NCI-H1417 treated with DMSO at 0.1 percent for 48 hours (cell line): ENCODE data around the gene SPATA46.
"Not testable (repeated sequence)": the region's sequence is repeated elsewhere in the genome, so short reads cannot be mapped to it uniquely, and the experiment has no call there.

ENCODE experiments used
- DNase-seq: peaks from one replicate; lab custom pipeline; 2025; lab: John Stamatoyannopoulos, UW

SPATA46 gene, protein sequence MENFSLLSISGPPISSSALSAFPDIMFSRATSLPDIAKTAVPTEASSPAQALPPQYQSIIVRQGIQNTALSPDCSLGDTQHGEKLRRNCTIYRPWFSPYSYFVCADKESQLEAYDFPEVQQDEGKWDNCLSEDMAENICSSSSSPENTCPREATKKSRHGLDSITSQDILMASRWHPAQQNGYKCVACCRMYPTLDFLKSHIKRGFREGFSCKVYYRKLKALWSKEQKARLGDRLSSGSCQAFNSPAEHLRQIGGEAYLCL

DNA sequence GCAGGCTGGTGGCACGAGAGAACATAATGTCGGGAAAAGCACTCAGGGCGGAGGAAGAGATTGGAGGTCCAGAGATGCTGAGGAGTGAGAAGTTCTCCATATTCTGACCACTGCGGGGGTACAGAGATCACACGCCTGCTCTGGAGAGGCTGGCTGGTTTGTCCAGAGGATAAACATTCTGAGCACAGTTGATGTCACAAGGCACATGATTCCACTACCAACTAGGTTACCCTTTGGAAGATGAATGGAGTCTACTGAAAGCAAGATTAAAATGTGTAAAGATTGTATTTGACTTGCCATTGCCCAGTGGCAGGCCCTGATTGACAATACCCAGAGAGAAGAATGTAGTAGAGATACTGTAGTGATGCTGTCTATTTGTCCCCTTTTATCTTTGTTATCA is at the start of gene SPATA46:
SPATA46 (minus strand) TSS at position 164 of the 400 bp plus-strand sequence; CDS start at position 100, 64 bp downstream.
- no peak for DNase-seq

DNA sequence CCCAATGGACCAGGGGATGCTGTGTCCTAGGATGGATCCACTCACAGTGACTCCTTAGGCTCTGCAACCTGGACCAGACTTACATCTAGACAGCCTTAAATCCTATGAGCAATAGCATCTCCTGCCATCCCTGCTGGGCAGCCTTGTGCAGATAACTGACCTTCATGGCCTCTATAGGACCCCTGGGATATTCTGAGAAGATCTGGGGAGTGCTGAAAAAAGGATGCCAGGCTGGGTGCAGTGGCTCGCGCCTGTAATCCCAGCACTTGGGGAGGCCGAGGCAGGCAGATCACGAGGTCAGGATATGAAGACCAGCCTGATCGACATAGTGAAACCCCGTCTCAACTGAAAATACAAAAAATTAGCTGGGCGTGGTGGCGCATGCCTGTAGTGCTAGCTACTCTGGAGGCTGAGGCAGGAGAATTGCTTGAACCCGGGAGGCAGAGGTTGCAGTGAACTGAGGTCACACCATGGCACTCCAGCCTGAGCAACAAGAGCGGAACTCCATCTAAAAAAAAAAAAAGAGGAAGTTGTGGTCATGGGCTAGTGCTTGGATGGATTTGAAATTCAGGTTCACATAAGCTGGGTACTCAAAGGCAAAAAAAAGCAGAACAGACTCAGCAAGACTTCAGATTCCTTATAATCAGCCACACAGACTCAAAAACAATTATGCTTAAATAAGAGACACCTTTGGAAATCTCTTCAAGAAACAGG is 46.2 kb upstream of the SPATA46 start:
- DNase-seq = no peak

DNA sequence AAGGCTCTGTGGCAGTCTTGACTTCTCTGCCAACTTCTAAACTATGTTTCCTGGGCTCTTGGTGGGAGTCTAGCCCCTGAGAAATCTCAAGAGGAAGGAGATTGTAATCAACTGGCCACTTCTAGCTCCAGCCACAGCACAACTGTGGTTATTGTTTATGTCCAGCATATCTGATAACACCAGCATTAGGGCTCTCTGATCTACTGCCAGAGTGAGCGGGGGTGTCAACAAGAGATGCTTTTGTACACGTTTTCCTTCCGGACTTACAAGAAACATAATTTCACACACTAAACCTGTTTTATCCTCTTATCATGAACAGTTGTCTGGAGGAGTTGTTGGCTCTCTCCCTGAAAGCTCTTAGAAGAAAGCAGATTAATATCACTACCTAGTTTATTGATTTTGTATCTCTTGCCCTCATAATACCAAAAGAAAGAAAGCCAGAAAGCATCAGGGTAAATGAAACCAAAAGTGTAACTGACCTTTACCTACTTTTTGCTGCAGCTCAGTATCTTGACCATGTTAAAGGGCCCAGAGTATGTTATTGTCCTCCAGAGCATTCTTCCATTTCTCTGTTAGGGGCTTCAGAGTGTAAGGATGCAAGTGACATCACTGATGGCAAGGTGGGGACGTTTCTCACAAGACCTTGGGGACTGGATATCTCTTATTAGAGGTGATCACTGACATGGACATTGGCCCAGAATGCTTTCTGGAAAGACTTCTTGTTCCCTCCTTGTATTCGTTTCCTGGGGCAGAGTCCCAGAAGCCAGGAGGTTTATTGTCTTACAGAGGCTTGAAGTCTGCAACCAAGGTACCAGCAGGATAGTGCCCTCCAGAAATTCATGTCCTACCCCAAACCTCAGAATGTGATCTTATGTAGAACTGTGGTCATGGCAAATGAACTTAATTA is 44.9 kb upstream of the SPATA46 start:
- no peak for DNase-seq

DNA sequence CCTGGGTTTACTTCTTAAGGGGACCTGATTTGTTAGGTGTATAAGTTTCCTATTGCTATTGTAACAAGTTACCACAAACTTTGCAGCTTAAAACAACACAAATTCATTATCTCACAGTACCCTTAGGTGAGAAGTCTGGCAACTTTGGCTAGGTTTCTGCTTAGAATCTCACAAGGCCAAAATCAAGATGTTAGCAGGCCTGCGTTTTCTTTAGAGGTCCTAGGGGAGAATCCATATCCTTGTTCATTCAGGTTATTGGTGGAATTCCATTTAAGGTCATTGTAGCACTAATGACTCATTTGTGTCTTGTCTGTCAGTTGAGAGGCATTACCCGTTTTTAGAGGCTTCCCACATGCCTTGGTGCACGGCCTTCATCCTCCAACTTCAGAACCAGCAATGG is 43.5 kb upstream of the SPATA46 start:
- DNase-seq = no peak

DNA sequence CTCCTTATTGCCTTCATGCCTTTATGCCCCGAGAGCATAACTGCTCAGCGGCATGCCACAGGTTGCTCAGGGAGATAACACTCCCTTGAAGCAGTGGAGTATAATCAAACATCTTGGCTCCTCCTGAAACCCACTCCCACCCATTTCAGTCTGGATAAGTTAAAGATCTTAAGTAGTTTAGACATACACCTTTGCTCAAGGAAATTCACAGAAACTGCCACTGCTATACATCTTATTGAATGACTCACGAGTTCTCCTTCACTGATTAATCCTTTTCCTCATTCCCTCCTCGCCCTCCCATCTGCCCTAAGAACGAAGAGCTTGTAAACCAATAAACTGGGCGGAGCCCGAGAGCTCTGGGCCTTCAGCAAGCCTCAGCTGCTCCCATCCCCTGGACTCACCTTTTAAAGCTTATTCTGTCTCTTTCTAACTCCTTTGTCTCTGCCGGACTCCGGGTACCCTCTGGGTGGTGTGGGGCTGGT is 42.8 kb upstream of the SPATA46 start:
- DNase-seq = not testable (repeated sequence)

DNA sequence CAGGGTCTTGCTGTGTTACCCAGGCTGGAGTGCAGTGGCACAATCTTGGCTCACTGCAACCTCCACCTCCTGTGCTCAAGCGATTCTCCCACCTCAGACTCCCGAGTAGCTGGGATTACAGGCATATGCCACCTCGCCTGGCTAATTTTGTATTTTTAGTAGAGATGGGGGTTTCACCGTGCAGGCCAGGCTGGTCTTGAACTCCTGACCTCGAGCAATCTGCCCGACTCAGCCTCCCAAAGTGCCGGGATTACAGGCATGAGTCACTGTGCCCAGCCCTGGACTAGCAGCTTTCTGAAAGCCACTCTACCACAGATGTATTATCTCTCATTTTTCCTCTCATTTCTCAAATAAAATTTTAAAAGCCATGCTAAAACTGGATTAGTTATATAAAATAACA is 41.9 kb upstream of the SPATA46 start:
- DNase-seq = not testable (repeated sequence)

DNA sequence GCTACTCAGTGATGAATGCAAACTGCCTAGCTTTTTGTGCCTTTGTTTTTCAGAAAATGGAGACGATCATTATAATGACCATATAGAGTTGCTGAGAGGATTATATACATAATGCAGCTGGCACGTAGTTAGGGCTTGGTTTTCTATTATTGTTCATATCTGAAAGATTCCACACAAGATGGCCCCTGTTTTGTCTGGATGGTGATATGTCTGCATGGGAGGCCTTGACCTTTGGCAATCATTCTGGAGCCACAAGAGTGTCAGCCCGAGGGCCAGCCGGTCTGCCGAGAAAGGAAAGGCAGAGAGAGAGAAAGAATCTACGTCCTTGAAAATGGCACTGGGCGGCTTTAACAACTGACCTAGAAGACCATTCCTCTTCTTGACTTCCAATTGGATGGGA is 41.0 kb upstream of the SPATA46 start:
- DNase-seq = no peak

DNA sequence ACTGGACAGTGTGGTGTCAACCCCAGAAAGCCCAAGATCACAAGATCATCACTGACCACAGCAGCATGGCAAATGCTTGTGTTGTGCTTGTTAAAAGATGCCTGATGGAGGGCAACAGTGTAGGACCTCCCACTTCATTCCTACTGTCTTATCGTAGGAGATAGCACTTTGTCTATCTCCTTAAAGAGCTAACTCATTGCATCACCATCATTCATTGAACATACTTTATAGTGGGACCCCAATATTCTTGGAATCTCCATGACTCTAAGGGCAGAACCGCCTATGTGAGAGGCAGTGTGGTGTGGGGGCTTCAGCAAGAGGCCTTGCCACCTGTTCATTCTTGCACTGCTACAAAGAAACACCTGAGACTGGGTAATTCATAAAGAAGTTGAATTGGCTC is 40.3 kb upstream of the SPATA46 start:
- no peak for DNase-seq

DNA sequence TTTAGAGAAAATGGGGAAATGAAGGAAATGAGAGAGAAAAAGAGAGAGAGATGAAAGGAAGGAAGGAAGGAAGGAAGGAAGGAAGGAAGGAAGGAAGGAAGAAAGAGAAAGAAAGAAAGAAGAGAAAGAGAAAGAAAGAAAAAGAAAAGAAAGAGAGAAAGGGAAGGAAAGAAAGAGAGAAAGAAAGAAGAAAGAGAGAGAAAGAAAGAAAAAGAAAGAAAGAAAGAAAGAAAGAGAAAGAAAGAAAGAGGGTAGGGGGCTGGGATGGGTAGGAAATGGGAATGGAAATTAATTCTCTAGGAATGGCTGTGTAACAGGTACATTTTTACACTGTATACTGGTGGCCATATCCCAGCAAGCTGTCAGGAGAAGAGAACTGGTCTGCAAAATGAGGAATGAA is 39.6 kb upstream of the SPATA46 start:
- DNase-seq = no peak

DNA sequence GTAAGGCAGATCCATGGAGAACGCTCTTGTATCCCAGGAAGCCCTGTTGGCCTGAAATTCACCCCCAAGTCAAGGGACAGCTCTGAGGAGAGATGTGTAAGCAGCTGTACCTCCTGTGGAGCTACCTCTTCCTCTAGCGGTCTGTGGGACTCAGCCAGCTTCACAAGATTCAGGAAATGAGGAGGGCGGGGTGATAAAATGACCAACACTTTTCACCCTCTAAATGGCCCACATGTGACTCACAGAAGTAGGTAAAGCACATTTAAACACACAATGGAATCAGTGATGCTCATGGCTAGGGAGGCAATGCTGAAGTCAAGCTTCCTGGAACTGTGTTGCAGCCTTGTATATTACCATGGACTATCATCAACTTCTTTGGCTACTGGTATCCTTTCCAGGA is 35.3 kb upstream of the SPATA46 start, which contains the start of gene SH2D1B:
SH2D1B (minus strand) TSS at position 135 of the 400 bp plus-strand sequence; CDS start at position 15, 120 bp downstream.
- DNase-seq = no peak

DNA sequence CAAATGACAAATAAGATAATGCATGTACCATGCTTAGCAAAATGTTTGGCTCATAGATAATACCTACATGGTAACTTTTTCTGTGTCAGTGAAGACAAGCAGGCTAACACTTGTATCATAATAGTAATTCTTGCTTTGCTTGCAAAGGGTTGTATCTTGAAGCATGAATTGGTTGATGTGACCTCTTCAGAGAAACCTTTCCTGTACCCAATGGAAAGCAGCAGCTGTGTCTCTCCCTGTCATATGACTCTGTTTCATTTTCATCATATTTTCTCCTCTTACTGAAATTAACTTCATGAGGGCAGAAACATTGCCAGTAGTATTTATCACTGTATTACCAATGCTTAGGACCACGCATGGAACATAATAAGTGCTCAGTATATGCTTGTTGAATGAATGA is 30.9 kb upstream of the SPATA46 start:
- no peak for DNase-seq

DNA sequence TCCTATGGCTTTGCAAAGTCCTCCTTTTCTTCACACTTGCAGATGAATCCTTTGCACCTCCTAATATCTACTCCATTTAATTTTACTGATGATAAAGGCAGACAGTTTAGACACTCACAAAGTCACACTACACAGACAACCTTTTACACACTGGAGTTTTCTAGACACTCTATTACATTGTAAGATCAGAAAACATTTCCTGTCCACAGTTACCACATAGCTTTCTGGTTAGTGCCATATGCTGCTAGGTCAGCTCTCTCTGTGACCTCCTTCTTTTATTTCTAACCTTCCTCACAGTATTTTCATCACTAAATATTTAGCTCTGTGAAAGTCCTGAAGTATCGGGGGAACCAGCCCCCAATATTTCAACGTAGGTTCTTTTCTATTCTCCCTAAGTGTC is 30.2 kb upstream of the SPATA46 start:
- no peak for DNase-seq

DNA sequence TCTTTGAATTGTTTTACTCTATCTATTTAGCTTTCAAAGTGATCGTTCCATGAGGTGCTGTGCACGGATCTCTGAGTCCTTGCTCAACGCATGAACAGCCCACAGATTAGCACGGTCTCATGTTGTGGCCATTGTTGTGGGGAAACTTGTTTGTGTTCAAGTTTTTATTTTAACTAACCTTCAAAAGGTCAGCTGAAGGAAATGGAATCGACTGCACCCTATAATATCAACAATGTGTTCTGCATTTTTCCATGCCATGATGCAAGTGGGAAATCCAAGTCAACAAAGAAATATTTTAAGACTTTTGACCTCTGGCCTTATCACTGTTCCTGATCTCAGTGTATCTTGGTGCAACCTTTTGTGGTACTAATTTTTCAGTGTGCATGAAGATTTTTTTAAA is 29.1 kb upstream of the SPATA46 start:
- DNase-seq = no peak

DNA sequence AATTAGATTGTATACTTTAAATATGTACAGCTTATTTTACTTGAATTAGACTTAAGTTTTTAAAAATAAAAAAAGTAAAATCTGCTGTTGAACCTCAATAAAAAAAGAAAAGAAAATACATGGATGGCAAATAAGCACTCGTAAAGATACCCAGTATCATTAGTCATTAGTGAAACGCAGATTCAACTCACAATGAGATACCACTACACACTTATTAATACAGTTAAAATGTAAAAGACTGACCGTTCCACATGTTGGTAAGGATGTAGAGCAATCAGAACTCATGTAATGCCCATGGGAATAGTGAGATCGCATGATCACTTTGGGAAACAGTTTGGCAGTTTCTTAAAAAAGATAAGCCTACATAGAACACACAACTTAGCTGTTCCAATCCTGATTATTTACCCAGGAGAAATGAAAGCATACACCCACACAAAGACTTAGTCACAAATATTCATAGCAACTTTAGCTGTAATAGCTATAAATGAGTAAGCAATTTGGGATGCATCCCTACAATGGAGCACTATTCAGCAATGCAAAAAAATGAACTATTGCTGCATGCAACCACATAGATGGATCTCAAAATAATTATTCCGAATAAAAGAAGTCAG is 28.0 kb upstream of the SPATA46 start:
- no peak for DNase-seq

DNA sequence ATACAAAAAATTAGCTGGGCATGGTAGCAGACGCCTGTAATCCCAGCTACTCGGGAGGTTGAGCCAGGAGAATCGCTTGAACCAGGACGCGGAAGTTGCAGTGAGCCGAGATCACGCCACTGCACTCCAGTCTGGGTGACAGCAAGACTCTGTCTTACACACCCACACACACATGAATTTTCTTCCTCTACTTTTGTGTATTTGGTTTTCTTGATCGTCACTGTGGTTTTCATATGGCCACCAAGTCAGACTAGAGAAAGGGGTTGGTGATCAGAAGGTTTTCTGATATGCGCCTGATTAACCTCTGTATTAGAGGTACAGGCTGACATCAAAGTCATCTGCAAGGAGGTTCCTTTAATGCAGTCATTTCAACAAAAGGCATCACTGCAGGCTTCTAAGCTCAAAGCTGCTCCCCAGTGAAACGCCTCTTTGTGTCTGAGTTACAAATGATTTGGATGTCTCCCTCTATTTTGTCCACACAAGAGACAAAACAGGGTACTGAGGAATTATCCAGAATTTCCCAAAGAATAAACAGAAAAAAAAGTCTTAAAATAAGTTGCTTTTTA is 24.2 kb upstream of the SPATA46 start:
- no peak for DNase-seq

DNA sequence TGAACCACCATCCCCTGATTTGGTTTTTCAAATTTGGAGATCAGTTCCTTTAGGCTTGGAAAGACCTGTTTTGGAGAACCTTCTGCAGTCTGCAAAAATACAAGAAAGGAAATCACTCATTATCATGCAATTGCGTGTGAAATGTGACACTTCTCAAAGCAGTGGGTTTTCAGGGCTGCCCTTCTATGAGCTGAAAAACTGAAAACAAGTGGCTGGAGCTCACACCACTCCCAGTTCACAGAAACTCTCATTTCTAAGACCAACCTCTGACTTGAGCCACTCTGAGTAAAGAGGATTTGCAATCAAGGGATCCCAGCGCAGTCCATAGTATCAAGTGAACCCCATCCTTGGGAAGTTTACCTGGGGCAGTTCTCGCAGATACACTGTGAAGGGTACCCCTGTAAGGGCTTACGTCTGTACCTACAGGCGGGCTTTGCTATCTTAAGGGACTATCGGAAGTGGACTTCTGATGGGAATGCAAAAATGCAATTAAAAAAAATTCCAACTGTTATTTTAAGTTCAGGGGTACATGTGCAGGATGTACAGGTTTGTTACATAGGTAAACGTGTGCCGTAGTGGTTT is 22.4 kb upstream of the SPATA46 start:
- no peak for DNase-seq

DNA sequence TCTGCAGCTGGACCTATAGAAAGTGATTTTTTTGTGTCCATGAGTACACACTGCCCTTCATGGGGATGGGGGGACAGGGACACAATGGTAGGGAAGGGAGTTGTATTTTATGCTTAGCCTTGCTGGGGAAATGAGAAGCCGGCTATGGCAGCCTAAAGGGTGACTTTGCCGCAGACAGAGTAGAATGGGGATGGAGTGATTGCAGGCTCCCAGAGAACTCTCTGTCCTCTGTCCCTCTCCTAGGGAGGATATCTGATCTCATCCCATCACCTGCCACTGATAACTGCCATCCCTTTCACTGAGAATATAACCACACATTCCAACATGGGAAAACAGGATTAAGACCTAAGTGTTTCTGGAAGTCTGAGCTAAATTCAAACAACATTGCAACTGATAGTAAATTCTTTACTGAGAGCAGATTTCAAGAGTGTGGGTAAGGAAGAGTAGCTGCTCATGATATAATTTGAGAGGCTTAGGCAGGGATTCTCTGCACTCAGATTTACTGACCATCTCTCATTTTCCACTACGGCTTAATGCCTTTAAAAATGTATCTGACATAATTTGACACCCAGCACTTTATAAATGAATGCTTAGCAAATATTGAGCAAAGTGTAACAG is 21.4 kb upstream of the SPATA46 start:
- no peak for DNase-seq

DNA sequence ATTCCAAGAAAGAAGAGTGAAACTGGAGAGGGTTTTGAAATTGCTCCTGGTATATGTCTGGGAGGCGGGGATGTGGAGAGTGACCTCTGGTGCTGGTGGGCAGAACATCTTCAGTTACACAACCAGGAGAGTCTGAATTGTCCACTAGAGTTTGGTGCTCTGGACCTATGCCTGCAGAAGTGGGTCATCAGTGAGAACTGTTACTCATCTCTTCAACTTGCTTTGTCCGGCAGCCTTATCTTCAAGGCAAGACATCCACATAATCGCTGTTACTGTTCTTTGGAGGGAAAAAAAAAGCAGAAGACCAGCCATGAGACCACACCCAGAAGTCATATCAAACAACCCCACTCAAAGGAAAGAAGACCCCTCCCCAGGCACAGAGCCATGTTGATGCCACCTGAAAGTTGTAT is 20.4 kb upstream of the SPATA46 start:
- DNase-seq = no peak

DNA sequence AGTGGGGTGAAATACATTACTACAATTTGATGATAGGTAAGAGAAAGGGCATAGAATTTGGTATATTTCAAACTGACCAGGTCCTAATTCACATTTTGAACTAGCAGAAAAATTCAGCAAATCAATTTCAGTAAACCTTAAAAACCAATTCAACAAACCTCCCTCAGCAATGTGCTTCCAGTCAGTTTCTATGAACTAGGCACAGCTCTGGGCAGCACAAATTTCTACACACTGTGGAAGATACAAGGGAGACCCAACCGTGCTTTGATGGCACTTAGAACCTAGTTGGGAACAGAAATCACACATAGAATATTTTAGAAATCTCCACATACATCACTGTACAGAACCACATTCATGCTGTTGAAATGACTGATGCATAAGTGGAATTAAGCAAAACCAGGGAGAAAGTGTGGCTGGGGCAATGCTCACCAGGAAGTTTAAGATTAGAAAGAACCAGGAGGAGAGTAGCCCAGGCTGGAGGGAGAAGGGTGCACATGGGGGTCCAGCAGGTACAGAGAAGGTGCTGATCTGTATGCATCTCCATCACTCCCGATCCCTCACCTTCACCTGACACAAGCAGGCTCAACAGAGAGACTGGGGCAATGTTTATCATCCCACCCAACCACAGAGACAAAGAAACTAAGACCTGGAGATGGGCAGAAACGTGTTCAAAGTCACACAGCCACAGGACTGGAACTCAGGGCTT is 19.7 kb upstream of the SPATA46 start:
- DNase-seq = no peak
